ENCODE data around the gene PROZ.

The PROZ gene

GRCh38 chr13:113207890-113208420, 49.5 kb downstream of the PROZ start:
- no peak for DNase-seq (ENCODE audit: low read depth)

GRCh38 chr13:113208421-113209335, 50.2 kb downstream of the PROZ start, which contains the start of gene PCID2:
PCID2 (minus strand) TSS chr13:113208669; CDS start chr13:113208634, 35 bp downstream.
- peak; percentile 82 for DNase-seq (ENCODE audit: low read depth)

GRCh38 chr13:113209336-113209758, 50.9 kb downstream of the PROZ start, which contains the start of gene CUL4A:
CUL4A (plus strand) TSS chr13:113209613; CDS start chr13:113209628, 15 bp downstream.
- peak; percentile 42 for DNase-seq (ENCODE audit: low read depth)

GRCh38 chr13:113209759-113210421, 51.4 kb downstream of the PROZ start:
- peak; percentile 53 for DNase-seq (ENCODE audit: low read depth)

- no peak for DNase-seq (ENCODE audit: low read depth)
Measured at GRCh38 chr13:113210833-113211232, 52.4 kb downstream of the PROZ start.

- DNase-seq (ENCODE audit: low read depth): no peak
Measured at GRCh38 chr13:113211774-113212173, 53.3 kb downstream of the PROZ start.

- no peak for DNase-seq (ENCODE audit: low read depth)
Measured at GRCh38 chr13:113216254-113217048, 58.0 kb downstream of the PROZ start.

GRCh38 chr13:113218586-113218985, 60.1 kb downstream of the PROZ start:
- DNase-seq (ENCODE audit: low read depth): no peak

GRCh38 chr13:113219256-113219940, 61.0 kb downstream of the PROZ start:
- no peak for DNase-seq (ENCODE audit: low read depth)

- no peak for DNase-seq (ENCODE audit: low read depth)
Measured at GRCh38 chr13:113220141-113220598, 61.7 kb downstream of the PROZ start.

- DNase-seq (ENCODE audit: low read depth): no peak
Measured at GRCh38 chr13:113220877-113221276, 62.4 kb downstream of the PROZ start.
